ENCODE data around the gene E2F1. TPM values are rescaled to one million over a fixed set of nuclear protein-coding genes. Genes with fewer than 3 reads are reported as not detected.

The E2F1 gene
- total and polyA plus RNA-seq, 2 of the 4 experiments (the other 2 are of a cell fraction), result 10.9 to 14.0 TPM

DNA sequence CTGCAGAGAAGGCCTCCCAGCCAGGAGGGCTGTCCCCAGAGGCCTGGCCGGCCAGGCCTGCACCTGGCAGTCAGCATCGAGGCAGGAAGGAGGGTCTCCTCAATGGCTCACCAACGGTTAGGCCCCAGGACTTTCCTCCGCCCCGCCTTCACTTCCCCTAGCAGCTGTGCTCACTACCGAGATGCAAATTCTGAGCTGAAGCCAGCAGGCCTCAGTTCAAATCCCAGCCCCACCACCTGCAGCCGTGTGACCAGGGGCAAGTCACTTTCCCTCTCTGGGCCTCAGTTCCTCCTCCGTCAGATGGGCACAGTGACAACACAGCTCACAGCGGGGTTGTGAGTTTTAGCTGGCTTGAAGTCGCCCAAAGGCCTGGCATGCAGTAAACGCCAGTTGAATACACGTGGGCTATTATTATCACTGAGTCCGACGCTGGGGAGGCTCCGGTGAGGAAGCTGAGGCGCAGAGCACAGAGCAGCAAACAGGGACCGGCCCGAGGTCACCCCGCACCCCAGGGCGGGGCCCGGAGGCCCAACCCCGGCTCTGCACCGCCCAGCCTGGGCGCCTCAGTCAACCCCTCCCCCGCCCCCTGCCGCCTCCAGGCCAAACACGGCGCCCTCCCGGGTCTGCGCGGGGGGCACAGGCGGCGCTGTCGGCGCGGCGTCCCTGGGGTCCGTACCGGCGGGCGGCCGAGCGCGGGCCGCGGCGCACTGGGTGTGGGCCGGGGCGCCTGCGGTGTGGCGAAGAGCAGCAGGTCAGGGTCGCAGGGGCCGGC lies 671 bp downstream of the E2F1 start:
- peak overlapping the region; percentile 74; the same call in 1 of the 2 replicates for H3K4ac ChIP-seq (ENCODE audit: low read depth, low read length)
- peak; percentile 27 for ATAC-seq (ENCODE audit: low read depth)
- TF ChIP-seq MXI1 (IDR thresholded peaks at IDR 0.05; ENCODE audit: borderline replicate concordance, low read depth, low read length), result 0 out of 2 replicates have a peak, but pooled peaks have one; percentile 15
- TF ChIP-seq, protein P1, sequence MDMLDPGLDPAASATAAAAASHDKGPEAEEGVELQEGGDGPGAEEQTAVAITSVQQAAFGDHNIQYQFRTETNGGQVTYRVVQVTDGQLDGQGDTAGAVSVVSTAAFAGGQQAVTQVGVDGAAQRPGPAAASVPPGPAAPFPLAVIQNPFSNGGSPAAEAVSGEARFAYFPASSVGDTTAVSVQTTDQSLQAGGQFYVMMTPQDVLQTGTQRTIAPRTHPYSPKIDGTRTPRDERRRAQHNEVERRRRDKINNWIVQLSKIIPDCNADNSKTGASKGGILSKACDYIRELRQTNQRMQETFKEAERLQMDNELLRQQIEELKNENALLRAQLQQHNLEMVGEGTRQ (IDR thresholded peaks at IDR 0.05; ENCODE audit: low read depth, low read length), result no peak

More for the DNA sequence above, 671 bp downstream of the E2F1 start:
- H2AK5ac ChIP-seq (ENCODE audit: low read depth, low read length), result peak overlapping the region; percentile 65; the same call in 1 of the 2 replicates
- peak overlapping the region; percentile 41 for H3K4me3 ChIP-seq (ENCODE audit: insufficient read depth, low read depth, low read length)
- H3K36me3 ChIP-seq (ENCODE audit: control insufficient read depth, insufficient read depth, low read length), result no peaks in the 10 kb centered on the region
- H2AK9ac ChIP-seq (replicated peaks; ENCODE audit: low read depth, low read length, poor library complexity), result peak overlapping the region; percentile 92
- ChIA-PET POLR2A (ENCODE audit: unreplicated experiment) (no interaction called here), CTCF (no interaction called here)
- dilution Hi-C loops (cut with HindIII; ENCODE audit: low sequenced_read_pairs, unreplicated experiment) (no loop called here), intact Hi-C loops (cut with micrococcal nuclease) (loop anchor here (1.0 kb wide), 1 partner anchor 35 kb away; the partner anchor contains the start of gene PXMP4), in situ Hi-C loops (cut with MboI; ENCODE audit: low sequenced_read_pairs) (no loop called here)
- no peak overlapping the region for H2BK15ac ChIP-seq (ENCODE audit: low read depth, low read length)
- peak overlapping the region; percentile 81 for H3K9ac ChIP-seq (ENCODE audit: low read depth, low read length)
- no peak overlapping the region for H2BK20ac ChIP-seq (ENCODE audit: low read depth, low read length)
- H4K8ac ChIP-seq (ENCODE audit: low read depth in 2 of 2, low read length in 2 of 2), result peak overlapping the region; percentile 27 to 66; a peak in 1 of 4 replicates
- peaks cover 11% of the 10 kb centered on the region for H3K4me1 ChIP-seq (ENCODE audit: control insufficient read depth, insufficient read depth, low read length)
- no peak overlapping the region for H3K56ac ChIP-seq (ENCODE audit: extremely low read depth, insufficient read depth, low read length)
- no peaks in the 10 kb centered on the region for H3K9me3 ChIP-seq (ENCODE audit: control insufficient read depth, insufficient read depth, low read length)
- BruUV-seq (replicated peaks), result no TSS peak
- H3K27ac ChIP-seq (ENCODE audit: insufficient read depth, low read length), result peak overlapping the region; percentile 49; the same call in 1 of the 2 replicates
- no peak overlapping the region for H2BK120ac ChIP-seq (ENCODE audit: low read depth, low read length)
- peak overlapping the region; percentile 82 for H3K23ac ChIP-seq (ENCODE audit: low read depth, low read length)
- peaks cover 18% of the 10 kb centered on the region; the same call in 1 of the 2 replicates for H3K9me1 ChIP-seq (ENCODE audit: insufficient read depth, low read length)
- H3K79me1 ChIP-seq (ENCODE audit: low read depth in 1 of 2, low read length in 2 of 2), result peaks cover 7 to 42% of the 10 kb centered on the region in 2 experiments; a peak in 2 of 4 replicates
- H3K4me2 ChIP-seq (ENCODE audit: low read depth, low read length), result peak overlapping the region; percentile 83
- H4K91ac ChIP-seq (ENCODE audit: insufficient read depth, low read depth, low read length), result no peak overlapping the region
- no peak for DNase-seq
- H3K27me3 ChIP-seq (ENCODE audit: control insufficient read depth, insufficient read depth, low read length), result no peaks in the 10 kb centered on the region
- peak overlapping the region; percentile 88 for H2AFZ ChIP-seq (replicated peaks; ENCODE audit: low read length, poor library complexity)
- no peak overlapping the region for H3K18ac ChIP-seq (ENCODE audit: low read depth, low read length)
- H2BK5ac ChIP-seq (ENCODE audit: low read depth, low read length, poor library complexity, severe bottlenecking), result no peak overlapping the region
- H4K5ac ChIP-seq (ENCODE audit: low read depth, low read length), result no peak overlapping the region
- peaks cover 16% of the 10 kb centered on the region for H4K20me1 ChIP-seq (ENCODE audit: insufficient read depth, low read length)
- 1% methylated on average over 28 of the region's 53 CpGs; no CpG with 5 or more reads in 1 of the 2 experiments for WGBS, 2 experiments (ENCODE audit: extremely low coverage in 2 of 2, insufficient read length in 1 of 2)
- H3K14ac ChIP-seq (replicated peaks; ENCODE audit: low read depth, low read length), result peak overlapping the region; percentile 91
